ENCODE measurements around the gene DNAJB12. TPM values are rescaled to one million over a fixed set of nuclear protein-coding genes. Genes with fewer than 3 reads are reported as not detected.
"Not testable (repeated sequence)": the region's sequence is repeated elsewhere in the genome, so short reads cannot be mapped to it uniquely, and the experiment has no call there.

DNAJB12 gene
- total and polyA plus RNA-seq, 9 donors = 27.5 to 46.4 (median 32.0) TPM

- H3K27ac ChIP-seq = peak overlapping the region; percentile 92 to 95
- H3K4me3 ChIP-seq = peak overlapping the region; percentile 48
- TF ChIP-seq CTCF (IDR thresholded peaks at IDR 0.05) = no peak
- peak; percentile 41 for TF ChIP-seq POLR2A (IDR thresholded peaks at IDR 0.05)
- peak; percentile 63 for TF ChIP-seq EP300 (IDR thresholded peaks at IDR 0.05)
- intact Hi-C loops (cut with DNase I) = no loop called here
- WGBS, 3 donors = 1 to 4% (median 1%) methylated on average over 30 of the region's 30 CpGs
- DNase-seq = peak; percentile 83 to 87 (median 85)
- no peaks in the 10 kb centered on the region for H3K9me3 ChIP-seq
- no peaks in the 10 kb centered on the region for H3K27me3 ChIP-seq
- peaks cover 4% of the 10 kb centered on the region for H3K4me1 ChIP-seq (ENCODE audit: insufficient read depth)
- no peaks in the 10 kb centered on the region for H3K36me3 ChIP-seq
These were observed 57.4 kb downstream of the DNAJB12 start for GRCh38 chr10:72297281-72297804.

GRCh38 chr10:72296829-72297280 is 57.9 kb downstream of the DNAJB12 start:
- peak overlapping the region; percentile 48 for H3K4me3 ChIP-seq
- H3K36me3 ChIP-seq; H3K27me3 ChIP-seq; H3K9me3 ChIP-seq; intact Hi-C loops (cut with DNase I); H3K4me1 ChIP-seq (ENCODE audit: insufficient read depth); DNase-seq: not testable (repeated sequence)
- H3K27ac ChIP-seq = peak overlapping the region in 1 of 2 donors; percentile 95
- 58 to 68% (median 58%) methylated on average over 19 of the region's 19 CpGs for WGBS, 3 donors

- Histone ChIP-seq H3K4me3 (no peak overlapping the region), H3K27me3 (no peaks in the 10 kb centered on the region), H3K36me3 (no peaks in the 10 kb centered on the region), H3K27ac (no peak overlapping the region), H3K9me3 (no peaks in the 10 kb centered on the region), H3K4me1 (ENCODE audit: insufficient read depth) (peaks cover 4% of the 10 kb centered on the region)
- WGBS, 3 donors = 72 to 81% (median 74%) methylated on average over 8 of the region's 8 CpGs
- intact Hi-C loops (cut with DNase I) = loop anchor here in 1 of 4 donors (2.0 kb wide), 1 partner anchor 19 kb away; no protein-coding TSS in a partner anchor
- TF ChIP-seq CTCF (IDR thresholded peaks at IDR 0.05) (no peak), POLR2A (IDR thresholded peaks at IDR 0.05) (no peak), EP300 (IDR thresholded peaks at IDR 0.05) (no peak)
- DNase-seq = peak in 1 of 5 donors; percentile 27
These were observed 59.3 kb downstream of the DNAJB12 start for GRCh38 chr10:72295330-72295910.

- Histone ChIP-seq H3K4me1 (ENCODE audit: insufficient read depth) (peaks cover 1% of the 10 kb centered on the region), H3K36me3 (no peaks in the 10 kb centered on the region), H3K27me3 (no peaks in the 10 kb centered on the region), H3K4me3 (no peak overlapping the region), H3K27ac (no peak overlapping the region), H3K9me3 (no peaks in the 10 kb centered on the region)
- DNase-seq = no peak
- WGBS, 3 donors = 71 to 79% (median 75%) methylated on average over 6 of the region's 6 CpGs
- intact Hi-C loops (cut with DNase I) = no loop called here
- TF ChIP-seq EP300 (IDR thresholded peaks at IDR 0.05) (no peak), POLR2A (IDR thresholded peaks at IDR 0.05) (no peak), CTCF (IDR thresholded peaks at IDR 0.05) (no peak)
These were observed 62.5 kb downstream of the DNAJB12 start for GRCh38 chr10:72292223-72292691.

- Histone ChIP-seq H3K9me3 (no peaks in the 10 kb centered on the region), H3K27me3 (no peaks in the 10 kb centered on the region), H3K4me1 (ENCODE audit: insufficient read depth) (no peaks in the 10 kb centered on the region), H3K4me3 (no peak overlapping the region), H3K27ac (no peak overlapping the region), H3K36me3 (no peaks in the 10 kb centered on the region)
- 93 to 99% (median 96%) methylated on average over 4 of the region's 4 CpGs for WGBS, 3 donors
- intact Hi-C loops (cut with DNase I) = no loop called here
- no peak for DNase-seq
- TF ChIP-seq POLR2A (IDR thresholded peaks at IDR 0.05) = no peak
These were observed 63.6 kb downstream of the DNAJB12 start for GRCh38 chr10:72291019-72291532.

Measured in ovary (tissue), 9 donors.